Kidney epithelial cell (primary cell): ENCODE results near the gene GAL. TPM values are rescaled to one million over a fixed set of nuclear protein-coding genes. Genes with fewer than 3 reads are reported as not detected.

Experiments
- DNase-seq: peaks from one replicate; pipeline ENCODE4 v3.0.0-alpha.2; 2010; ENCODE audit warnings: low read depth
- H3K27me3 ChIP-seq: 2 replicates; pipeline ENCODE4 v1.6.0; 2011; ENCODE audit warnings: low read length; ENCODE audit not compliant: control insufficient read depth, insufficient read depth
- H3K36me3 ChIP-seq: 2 replicates; pipeline ENCODE4 v1.5.1; 2011; ENCODE audit warnings: low read length; ENCODE audit not compliant: control insufficient read depth, insufficient read depth
- H3K4me3 ChIP-seq: 2 replicates; pipeline ENCODE4 v1.5.1; 2011; ENCODE audit warnings: low read depth, mild to moderate bottlenecking, control low read depth, low read length
- total RNA-seq: library from RNA; depleted of rRNA; stranded (reverse); fragments of >200 nt; gene quantifications from 2 replicates; pipeline ENCODE4 v1.2.3, GENCODE V29; 2015
- TF ChIP-seq, protein P1 (sequence below): IDR thresholded peaks from 2 replicates; pipeline ENCODE4 v1.5.1; 2011; ENCODE audit warnings: mild to moderate bottlenecking, moderate library complexity, low read length, control low read depth, inconsistent platforms; ENCODE audit not compliant: insufficient read depth, poor library complexity, severe bottlenecking

GAL gene
- total RNA-seq, 1 donor from 2014 or later: 20.8 TPM

DNA sequence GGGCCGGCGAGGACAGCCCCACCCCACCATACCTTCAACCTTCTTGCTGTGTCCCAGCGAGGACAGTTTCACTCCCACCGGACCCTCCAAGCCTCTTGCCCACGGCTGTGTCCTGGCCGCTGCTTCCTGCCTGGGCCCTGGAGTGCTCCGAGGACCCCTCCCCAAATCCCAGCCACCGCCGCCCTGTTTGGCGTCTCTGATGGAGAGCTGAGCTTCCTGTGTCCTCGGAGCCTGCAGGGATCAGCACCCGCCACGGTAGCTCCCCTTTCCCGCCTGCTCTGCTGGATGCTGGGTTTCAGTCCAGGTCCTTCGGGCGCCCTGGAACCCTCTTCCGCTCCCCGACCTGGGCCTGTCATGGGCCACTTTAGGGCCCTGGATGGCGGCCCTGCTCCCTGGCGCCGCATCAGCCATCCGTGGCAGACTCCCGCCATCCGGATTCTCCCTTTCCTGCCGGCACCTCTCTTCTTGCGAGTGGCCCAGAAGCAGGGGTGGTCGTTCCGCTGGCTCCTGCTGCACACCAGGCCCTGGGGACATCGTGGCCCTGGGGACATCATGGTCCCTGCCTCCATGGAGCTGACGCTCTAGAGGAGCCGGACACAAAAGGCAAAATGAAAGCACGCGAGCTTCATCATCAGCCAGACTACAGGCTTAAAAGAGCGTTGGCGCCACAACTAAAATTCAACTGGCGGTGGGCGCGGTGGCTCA lies 34.3 kb upstream of the GAL start:
- no peak overlapping the region for H3K4me3 ChIP-seq
- peaks cover 8% of the 10 kb centered on the region for H3K27me3 ChIP-seq
- no peak for DNase-seq
- TF ChIP-seq, protein P1, sequence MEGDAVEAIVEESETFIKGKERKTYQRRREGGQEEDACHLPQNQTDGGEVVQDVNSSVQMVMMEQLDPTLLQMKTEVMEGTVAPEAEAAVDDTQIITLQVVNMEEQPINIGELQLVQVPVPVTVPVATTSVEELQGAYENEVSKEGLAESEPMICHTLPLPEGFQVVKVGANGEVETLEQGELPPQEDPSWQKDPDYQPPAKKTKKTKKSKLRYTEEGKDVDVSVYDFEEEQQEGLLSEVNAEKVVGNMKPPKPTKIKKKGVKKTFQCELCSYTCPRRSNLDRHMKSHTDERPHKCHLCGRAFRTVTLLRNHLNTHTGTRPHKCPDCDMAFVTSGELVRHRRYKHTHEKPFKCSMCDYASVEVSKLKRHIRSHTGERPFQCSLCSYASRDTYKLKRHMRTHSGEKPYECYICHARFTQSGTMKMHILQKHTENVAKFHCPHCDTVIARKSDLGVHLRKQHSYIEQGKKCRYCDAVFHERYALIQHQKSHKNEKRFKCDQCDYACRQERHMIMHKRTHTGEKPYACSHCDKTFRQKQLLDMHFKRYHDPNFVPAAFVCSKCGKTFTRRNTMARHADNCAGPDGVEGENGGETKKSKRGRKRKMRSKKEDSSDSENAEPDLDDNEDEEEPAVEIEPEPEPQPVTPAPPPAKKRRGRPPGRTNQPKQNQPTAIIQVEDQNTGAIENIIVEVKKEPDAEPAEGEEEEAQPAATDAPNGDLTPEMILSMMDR: no peak
- H3K36me3 ChIP-seq: no peaks in the 10 kb centered on the region

DNA sequence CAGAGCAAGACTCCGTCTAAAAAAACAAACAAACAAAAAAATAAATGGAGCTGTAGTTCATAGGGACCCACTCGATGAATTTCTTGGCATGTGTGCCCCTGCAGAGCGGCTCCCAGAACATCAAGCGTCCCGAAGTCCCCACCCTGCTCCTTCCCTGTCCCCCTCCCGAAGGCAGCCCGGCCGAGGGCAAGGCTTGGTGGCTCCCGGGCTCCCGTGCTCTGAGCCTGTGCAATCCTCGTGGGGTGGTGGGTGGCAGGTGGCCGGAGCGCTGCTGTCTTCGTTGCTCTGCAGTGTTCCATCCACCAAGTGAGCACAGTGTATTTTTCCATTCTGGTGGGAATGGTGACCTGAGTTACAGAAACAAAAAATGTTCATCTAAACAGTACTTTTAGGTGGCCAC lies 33.5 kb upstream of the GAL start:
- DNase-seq: no peak
- Histone ChIP-seq H3K4me3 (no peak overlapping the region), H3K27me3 (peaks cover 8% of the 10 kb centered on the region), H3K36me3 (no peaks in the 10 kb centered on the region)
- TF ChIP-seq, protein P1: no peak

- no peaks in the 10 kb centered on the region for H3K36me3 ChIP-seq
- no peak overlapping the region for H3K4me3 ChIP-seq
- no peak for DNase-seq
- TF ChIP-seq, protein P1: no peak
- peaks cover 8% of the 10 kb centered on the region for H3K27me3 ChIP-seq
Observed at GRCh38 chr11:68651208-68651984, 32.9 kb upstream of the GAL start.

DNA sequence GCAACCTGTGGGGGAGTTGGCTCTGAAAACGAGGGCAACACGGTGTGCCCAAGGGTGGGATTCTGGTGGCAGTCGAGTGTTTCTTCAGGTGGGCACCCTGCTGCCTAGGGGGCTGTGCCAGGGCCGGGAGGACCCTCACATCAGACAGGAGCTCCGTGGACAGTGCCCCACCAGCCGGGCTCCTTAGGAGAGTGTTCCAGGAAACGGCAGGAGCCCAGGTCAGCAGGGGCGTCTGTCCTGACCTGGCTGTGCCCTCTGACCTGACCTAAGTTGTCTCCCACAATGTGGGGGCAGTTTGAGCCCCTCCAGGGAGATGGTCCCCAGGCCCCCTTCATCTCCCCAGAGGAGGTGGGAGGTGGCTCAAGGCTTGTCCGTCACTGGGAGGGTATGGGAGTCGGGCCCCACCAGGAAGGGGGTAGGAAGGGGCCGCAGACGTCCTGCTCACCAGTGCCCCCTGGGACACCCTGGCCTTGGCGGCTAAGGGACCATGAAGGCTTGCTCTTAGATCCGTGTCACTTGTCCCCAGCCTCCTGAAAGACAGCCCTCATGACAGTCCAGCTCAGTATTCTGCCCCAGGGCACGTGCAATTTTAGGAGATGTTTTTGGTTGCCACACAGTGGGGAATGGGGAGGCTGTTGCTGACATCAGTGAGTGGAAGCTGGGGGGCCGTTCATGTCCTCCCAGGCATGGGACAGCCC lies 32.2 kb upstream of the GAL start:
- Histone ChIP-seq H3K36me3 (no peaks in the 10 kb centered on the region), H3K4me3 (no peak overlapping the region), H3K27me3 (peaks cover 6% of the 10 kb centered on the region)
- no peak for DNase-seq
- TF ChIP-seq, protein P1: no peak

DNA sequence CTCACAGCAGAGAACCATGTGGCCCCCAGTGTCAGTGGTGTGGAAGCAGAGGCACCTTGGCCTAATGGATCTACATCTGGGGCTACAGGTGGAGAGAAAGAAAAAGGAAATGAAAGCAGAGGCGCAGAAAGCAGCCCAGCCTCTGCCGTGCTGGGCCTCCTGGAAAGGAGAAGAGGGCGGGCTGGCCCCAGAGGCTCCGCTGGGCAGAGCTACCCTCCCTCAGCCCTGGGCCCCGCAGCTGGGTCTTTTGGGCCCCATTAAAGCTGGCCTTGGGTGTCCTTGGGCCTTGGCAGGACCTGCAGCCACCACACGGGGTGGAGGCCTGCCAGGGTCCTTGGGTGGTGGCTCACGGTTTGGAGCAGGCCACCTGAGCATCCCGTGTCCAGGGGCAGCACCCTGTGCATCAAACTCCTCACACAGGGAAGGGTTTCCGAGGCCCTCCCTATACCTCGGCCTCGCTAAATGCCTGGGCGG lies 31.6 kb upstream of the GAL start:
- DNase-seq: no peak
- Histone ChIP-seq H3K27me3 (peaks cover 9% of the 10 kb centered on the region), H3K4me3 (no peak overlapping the region), H3K36me3 (no peaks in the 10 kb centered on the region)
- TF ChIP-seq, protein P1: no peak
